ENCODE results near the gene ATXN1L.

DNA sequence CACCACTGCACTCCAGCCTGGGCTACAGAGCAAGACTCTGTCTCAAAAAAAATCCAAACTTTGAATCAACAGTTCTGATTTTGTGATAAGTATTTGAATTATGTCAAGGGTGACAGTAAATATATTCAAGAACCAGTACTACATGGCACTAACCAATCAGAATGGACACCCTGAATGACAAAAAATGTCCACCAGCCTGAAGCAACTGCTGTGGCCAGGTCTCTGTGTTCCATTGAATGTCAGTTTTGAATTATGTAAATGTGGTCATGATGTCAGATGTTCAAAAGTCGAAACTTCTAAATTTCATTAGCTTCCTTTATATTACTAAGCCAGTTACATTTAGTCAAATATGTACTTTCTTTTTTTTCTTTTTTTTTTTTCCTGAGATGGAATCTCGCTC lies 15.4 kb upstream of the ATXN1L start:
- TF ChIP-seq, protein P1, sequence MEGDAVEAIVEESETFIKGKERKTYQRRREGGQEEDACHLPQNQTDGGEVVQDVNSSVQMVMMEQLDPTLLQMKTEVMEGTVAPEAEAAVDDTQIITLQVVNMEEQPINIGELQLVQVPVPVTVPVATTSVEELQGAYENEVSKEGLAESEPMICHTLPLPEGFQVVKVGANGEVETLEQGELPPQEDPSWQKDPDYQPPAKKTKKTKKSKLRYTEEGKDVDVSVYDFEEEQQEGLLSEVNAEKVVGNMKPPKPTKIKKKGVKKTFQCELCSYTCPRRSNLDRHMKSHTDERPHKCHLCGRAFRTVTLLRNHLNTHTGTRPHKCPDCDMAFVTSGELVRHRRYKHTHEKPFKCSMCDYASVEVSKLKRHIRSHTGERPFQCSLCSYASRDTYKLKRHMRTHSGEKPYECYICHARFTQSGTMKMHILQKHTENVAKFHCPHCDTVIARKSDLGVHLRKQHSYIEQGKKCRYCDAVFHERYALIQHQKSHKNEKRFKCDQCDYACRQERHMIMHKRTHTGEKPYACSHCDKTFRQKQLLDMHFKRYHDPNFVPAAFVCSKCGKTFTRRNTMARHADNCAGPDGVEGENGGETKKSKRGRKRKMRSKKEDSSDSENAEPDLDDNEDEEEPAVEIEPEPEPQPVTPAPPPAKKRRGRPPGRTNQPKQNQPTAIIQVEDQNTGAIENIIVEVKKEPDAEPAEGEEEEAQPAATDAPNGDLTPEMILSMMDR (conservative IDR thresholded peaks at IDR 0.05): no peak
- TF ChIP-seq EZH2 (IDR thresholded peaks at IDR 0.05; ENCODE audit: low read depth): no peak
